GM19035 (cell line): ENCODE results near the gene CDX1.
"Not testable (repeated sequence)": the region's sequence is repeated elsewhere in the genome, so short reads cannot be mapped to it uniquely, and the experiment has no call there.

Experiments
- ATAC-seq: cut with Tn5 transposase; IDR thresholded peaks from one replicate; pipeline ENCODE4 v1.9.1; 2021; ENCODE audit not compliant: unreplicated experiment

The CDX1 gene

DNA sequence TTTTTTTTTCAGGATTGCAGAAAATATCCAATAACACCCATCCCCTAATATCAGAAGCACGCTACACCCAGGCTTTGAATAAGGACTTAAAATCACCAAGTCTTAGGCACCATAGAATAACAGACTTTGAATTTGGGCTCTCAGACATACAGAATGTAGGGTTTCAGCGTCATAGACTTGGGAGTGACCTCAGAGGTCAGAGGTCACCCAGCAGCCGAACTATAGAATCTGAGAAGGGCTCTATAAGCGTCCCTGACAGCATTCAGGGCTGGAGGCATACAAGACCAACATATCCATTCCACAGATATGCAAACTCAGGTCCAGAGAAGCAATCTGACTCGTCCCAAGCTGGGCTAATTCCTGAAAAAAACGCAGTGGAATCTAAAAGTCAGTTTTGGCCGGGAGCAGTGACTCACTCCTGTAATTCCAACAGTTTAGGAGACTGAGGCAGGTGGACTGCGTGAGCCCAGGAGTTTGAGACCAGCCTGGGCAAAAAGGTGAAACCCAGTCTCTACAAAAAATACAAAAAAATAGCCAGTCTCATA is 58.0 kb downstream of the CDX1 start:
- ATAC-seq, result no peak

DNA sequence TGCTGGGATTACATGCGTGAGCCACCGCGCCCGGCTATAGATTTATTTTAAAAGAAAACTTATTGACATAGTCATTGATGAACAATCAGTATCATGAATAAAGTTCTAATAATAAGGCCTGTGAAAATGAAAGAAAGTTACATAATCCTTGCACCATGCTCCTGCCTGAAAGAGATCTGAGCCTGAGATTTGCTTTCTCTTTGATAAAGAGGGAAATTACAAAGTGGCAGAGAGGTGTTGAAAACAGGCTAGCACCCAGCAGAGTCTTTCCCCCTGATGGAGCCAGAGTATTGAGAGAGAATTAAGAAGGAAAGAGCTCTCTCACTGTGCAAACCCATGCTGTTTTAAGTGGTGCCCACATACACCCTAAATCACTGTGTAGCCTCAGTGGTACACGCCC is 60.5 kb downstream of the CDX1 start:
- ATAC-seq, result no peak

DNA sequence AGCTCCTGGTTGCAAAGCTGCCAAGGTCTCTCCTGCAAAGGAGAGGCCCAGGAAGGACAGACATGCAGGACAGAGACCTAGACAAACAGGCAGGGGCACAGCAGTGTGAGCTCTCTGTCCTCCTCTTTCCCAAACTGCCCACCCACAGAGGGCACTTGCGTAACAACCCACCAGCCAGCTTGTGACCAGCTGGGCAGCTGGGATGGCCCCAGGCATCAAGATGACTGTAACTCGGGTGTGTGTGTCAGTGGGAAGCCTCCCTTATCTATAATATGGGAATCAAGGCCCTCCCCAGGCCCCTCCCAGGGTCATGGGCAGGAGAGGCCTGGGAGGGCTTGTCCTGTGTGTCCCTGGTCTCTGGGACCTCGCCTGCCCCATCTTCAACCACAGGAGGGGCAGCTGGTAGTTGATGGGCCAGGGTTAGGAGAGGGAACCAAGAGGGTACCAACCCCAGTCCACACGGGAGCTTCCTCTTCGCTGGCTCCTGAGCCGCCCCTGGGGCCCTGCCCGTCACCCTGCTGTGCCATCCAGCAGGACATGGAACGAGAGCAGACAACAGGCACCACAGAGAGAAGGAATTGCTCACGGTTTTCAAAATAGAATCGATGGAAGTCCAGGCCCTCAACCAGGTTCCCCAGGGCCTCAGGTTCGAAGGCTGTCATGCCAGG is 61.2 kb downstream of the CDX1 start:
- no peak for ATAC-seq

DNA sequence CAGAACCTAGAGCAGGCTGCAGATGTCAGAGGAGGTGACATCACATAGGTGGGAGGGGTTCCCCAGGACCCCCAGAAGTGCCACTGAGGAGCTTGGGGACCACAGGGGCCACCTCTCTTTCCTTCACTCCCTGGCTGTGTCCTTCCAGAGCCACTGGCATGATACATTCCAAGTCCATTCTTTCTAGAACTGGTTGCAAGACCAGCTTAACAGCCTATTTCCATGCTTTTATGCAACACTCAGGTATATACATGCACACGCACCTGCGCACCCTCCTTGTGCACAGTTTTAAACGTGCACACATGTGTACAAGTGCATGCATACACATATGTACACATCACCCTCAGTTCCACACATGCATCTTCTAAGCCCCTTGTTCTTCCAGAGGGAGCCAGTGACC is 63.0 kb downstream of the CDX1 start:
- no peak for ATAC-seq

DNA sequence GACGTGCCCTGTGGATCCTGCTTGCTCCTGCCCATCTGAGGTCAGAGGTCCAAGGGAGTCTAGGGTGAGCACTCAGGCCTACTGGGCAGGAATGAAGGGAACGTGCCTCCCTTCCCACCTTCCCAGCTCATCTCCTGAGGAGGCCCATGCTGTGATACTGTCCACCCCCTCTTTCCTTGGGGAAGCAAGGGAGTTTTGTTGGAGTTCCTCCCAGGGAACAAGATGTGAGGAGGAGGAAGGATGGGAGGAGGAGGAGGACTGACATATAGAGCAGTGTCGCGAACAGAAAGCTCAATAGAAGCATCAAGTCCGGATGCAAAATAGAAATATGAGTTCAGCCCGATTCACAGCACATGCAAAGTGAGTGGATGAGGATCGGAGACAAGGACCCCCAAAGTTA is 64.3 kb downstream of the CDX1 start:
- ATAC-seq, result no peak

DNA sequence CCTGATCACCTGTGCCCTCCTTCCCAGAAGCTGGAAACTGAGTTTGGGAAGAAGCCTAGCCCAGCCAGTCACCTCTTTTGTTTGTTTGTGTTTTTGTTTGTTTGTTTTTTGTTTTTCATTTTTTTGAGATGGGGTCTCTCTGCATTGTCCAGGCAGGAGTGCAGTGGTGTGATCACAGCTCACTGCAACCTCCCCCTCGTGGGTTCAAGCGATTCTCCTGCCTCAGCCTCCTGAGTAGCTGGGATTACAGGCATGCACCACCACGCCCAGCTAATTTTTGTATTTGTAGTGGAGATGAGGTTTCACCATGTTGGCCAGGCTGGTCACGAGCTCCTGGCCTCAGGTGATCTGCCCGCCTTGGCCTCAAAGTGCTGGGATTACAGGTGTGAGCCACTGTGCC is 67.1 kb downstream of the CDX1 start:
- not testable (repeated sequence) for ATAC-seq
